HG03432 (cell line): Measurements from ENCODE around the gene PRKN.

Experiments
- ATAC-seq: cut with Tn5 transposase; IDR thresholded peaks from one replicate; pipeline ENCODE4 v1.9.1; 2021; ENCODE audit warnings: mild to moderate bottlenecking, moderate library complexity; ENCODE audit not compliant: unreplicated experiment

The PRKN gene

DNA sequence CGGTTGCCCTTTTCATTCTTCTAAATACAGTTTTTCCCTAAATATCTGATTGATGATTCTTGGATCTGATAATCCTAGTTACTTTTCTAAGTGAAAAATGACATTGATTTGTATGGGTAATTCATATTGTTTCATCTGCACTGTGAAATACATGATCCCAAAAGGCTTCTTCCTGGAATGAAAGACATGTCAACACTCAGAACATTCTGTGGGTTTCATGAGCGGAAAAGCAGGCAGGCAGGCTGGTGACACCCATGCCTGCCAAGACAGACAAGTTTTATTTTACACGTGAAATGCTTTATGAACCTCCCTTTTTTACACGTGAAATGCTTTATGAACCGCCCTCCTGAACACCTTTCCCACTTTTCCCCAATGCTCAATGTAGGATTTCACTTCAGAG, 105.0 kb downstream of the PRKN start:
- ATAC-seq: no peak

DNA sequence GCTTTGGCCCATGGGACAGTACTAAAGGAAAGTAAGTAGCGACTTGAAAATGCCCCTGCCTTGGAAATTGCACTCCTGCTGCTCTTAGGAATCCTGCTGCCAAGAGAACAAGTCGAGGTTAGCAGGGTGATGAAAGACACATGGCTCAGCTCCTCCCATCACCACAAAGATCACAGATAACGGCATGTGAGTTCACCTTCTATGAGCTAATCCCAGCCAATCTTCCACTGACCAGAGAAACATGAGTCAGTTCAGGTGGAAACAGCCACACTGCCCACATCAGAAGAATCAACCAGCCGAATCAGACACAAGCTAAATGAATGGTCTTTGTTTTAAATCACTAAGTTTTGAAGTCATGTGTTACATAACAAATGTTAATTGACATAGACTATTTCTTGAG, 106.3 kb downstream of the PRKN start:
- ATAC-seq: peak; percentile 80

- ATAC-seq: no peak
Observed at GRCh38 chr6:162620073-162620472, 107.5 kb downstream of the PRKN start.

DNA sequence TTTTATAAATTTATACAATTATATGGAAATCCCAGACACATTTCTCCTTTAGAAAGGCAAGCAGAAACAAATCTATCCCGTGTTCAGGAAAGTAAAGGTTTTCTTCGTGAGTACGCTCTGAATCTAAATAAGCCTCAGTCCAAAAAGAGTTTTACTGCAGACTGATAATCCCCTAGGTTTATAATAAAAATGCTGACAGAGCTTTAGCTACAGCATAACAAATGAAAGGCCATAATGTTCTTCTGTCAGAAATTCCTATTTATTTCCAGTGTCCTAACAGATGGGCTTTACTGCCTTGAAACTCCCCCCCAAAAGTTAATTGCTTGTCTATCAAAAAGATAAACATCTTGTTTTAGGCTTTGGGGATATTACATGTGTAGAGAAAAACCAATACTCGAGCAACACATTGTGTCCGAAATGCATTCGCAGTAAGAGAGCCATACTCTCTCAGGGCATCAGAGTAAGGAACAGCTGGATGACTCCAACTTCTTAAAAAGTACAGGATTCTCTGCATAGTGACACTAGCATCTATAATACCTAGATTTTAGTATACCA, 109.0 kb downstream of the PRKN start:
- ATAC-seq: no peak

DNA sequence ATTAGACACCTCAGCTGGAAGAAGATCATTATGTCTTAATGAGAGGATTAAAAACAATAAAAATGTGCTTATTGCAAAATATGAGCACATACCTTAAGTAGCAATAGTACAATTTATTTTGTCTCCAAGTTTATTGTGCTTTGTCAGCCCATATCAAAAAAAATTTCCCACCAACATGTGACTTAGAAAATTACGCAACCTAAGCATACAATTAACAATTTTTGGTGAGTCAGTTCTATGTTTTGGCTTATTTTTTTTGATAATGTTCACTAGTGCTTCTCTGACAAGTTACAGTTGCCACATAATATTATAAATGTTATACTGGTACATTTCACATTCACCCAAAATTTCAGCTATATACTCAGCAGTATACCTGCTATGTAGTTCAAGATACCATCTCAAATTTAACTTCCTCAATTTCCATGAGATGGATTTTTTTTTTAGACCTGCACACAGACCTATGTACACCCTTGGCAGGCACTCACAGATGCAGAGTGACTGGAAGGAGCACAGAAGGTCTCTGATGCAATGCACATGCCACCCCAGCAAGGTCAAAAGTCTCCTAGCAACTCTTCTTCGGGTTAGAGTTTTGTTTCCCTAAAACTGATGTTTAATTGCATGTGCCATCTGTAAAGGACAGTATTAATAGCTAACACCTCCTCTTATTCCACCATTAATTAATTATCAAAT, 112.4 kb downstream of the PRKN start:
- no peak for ATAC-seq

- ATAC-seq: no peak
Observed at GRCh38 chr6:162613310-162613709, 114.3 kb downstream of the PRKN start.

DNA sequence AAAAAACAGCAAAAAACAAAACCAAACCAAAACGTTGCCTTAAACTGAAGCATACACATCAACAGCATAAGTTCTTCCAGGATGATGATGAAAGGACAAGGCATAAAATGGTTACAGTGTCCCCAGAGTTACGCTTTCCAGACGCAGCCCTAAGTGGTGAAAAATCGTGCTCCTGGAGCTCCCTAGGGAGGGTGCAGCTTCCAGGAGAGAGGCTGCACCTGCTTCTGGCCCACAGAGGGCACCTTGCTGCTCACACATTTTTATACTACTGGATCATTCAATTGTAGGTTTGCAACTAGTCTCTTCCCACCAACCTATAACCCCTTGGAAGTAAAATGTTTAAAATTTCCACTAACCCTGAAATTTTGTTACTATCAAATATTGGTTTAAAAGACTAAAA, 115.0 kb downstream of the PRKN start:
- no peak for ATAC-seq

DNA sequence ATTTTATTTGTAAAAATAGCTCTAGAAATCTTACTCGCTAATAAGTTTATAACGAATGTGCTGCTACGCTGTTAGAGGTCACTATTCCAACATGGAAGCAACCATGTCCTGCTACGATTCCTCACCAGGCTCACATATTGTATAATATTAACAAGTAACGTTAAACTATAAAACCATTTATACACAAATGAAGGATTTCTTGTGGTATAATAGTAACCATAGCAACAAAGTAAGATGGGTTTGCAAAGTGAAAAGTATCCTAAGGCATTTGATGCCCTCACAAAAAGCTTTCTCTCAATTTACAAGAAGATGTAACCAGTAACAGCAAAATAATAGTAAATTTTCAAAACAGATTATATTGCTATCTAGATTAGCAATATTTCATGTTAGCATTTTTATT, 117.2 kb downstream of the PRKN start:
- ATAC-seq: no peak

DNA sequence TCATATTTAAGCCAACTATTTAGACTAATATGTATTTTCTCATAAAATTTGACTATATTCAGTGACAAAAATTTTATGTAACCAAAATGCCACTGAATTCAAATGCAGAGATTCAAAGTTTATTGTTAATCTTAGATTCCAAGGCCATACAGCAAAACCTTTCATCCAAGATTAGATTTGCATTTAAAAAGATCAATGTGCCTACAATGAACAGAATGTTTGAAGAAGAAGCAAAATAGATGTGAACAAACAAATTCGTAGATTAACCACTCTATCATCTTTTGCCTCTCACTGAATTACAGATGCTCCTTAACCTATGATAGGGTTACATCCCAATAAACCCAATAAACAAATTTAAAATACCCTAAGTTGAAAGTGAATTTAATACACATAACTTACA, 121.7 kb downstream of the PRKN start:
- ATAC-seq: no peak

- no peak for ATAC-seq
Observed at GRCh38 chr6:162603231-162604015, 124.1 kb downstream of the PRKN start.

- no peak for ATAC-seq
Observed at GRCh38 chr6:162602759-162603158, 124.8 kb downstream of the PRKN start.

DNA sequence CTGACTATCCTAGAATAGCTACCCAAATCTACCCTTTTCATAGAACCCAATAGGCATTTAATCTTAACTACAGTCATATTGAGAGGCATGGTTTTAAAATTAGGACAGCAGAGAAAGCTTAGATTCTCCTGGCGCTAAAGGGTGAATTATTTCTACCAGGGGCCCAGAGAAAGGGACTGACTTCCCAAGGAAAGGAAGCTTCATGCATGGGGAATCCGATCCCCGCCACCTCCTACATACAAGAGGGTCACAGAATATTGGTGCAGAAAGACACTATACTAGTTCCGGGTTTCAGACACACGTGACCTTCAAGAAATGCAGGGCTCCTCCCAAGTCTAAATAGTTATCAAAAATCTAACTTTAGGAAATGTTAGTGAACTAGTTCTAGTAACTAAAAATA, 130.9 kb downstream of the PRKN start:
- ATAC-seq: no peak

- no peak for ATAC-seq
Observed at GRCh38 chr6:162591517-162591916, 136.0 kb downstream of the PRKN start.

DNA sequence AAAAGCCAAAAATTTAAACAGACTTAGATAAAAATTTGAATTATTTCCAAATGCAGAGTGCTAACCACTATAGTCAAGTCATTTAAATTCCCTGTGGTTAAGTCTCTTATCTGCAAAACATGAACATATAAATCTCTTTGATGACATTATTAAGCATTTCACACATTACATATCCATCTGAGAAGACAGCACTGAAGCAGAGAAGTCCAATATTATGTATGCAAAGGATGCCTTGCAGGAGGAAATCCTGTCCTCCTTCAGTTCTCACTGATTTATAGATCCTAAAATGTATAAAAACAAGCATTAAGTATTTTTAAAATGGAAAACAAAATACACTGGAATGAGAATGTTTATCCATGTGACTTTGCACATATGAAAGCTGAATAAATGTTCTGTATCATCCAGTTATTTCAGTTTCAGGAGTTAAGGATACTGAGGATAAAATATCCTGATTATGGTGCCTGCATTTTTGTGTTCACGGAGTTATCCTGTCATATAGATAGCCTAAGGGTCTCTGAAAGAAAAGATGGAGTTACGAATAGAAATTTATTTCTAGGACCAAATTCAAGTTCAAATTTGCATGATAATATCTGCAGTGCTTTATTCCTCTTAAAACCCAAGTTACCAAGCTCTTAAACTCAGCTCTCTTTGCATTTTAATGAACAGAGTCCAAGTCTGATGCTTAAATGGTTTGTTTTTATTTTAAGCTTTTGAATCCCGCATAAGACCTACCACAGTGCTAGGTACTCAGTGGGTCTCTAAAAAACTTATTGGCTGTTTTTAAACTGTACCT, 145.4 kb downstream of the PRKN start:
- no peak for ATAC-seq

GRCh38 chr6:162580619-162581018, 146.9 kb downstream of the PRKN start:
- ATAC-seq: no peak

DNA sequence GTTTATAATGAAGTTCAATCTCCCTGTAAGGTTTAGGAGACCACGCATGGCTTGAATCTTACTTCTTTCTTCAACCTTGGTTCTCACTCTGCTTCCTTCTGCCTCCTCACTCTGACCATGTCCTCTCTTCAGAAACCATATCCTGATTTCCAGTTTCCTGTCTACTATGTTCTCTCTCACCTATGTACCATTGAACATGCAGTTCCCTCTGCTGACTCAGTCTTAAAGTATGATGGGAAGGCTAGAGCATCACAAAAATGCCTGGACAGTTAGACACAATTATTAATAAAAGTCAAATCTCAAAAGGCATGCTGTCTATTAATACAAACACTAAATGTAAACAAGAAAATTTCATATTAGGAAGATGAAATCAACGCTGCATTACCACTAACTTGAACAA, 151.6 kb downstream of the PRKN start:
- ATAC-seq: no peak

GRCh38 chr6:162572240-162572639, 155.3 kb downstream of the PRKN start:
- no peak for ATAC-seq

- ATAC-seq: no peak
Observed at GRCh38 chr6:162568266-162568665, 159.3 kb downstream of the PRKN start.

DNA sequence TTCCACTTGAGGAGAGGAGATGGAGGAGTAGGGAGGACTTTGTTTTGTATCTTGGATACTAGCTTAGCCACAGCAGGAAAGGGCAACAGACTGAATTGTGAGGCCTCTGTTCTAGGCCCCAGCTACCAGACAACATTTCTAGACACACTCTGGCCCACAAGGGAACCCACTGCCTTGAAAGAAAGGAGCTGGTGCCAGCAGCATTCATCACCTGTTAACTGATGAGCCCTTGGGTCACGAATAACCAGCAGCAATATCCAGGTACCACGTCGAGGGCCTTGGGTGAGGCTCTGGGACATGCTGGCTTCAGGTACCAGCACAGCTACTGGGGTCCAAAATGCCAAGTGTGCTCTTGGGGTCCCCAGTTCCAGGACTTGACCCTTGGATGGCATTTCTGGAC, 165.5 kb downstream of the PRKN start:
- ATAC-seq: no peak

GRCh38 chr6:162560891-162561290, 166.7 kb downstream of the PRKN start:
- ATAC-seq: no peak

DNA sequence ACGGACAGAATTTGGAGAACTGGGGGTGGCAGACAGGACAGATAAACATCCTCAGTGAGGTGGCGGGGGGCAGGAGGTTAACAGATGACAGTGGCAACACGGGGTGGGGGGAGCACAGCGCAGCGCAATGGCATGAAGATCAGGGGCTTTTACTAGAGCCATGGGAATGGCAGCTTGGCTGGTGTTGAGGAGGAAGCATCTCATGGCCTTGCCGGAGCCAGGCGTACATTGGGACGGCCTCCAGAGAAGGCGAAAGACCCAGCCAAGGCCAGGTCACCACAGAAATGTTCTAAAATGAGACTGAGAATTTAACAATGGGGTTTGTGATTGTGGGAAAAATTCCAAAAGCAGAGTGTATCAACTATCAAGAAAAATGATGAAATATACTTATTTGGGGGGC, 173.0 kb downstream of the PRKN start:
- ATAC-seq: no peak
